ENCODE data around the gene GPX2.

The GPX2 gene

DNA sequence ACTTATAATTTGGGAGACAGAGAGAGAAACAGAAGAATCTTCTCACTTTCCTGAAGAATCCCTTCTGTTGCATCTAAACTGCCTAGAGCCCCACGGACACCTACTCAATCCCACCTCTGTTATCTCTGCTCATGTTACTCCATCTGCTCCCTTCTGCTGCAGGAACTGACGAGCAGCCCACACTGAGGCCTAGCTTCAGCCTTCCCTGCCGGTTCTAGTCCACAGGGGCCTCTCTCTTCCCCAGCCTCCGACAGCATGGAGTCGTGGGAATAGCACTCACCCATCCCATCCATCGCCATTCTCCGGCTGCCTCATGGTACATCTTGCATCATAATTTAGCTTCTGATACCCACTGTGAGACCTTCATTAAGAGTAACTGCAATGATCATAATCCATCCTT is 25.6 kb upstream of the GPX2 start:
- peaks cover 11% of the 10 kb centered on the region for H3K4me1 ChIP-seq (ENCODE audit: insufficient read depth, low read length, severe bottlenecking)
- H3K36me3 ChIP-seq (ENCODE audit: insufficient read depth, low read length): no peaks in the 10 kb centered on the region
- no peaks in the 10 kb centered on the region for H3F3A ChIP-seq (ENCODE audit: insufficient read depth, low read length)
- no peak overlapping the region for H3K4me3 ChIP-seq (ENCODE audit: low read depth, low read length, poor library complexity, severe bottlenecking)
- H3K4me2 ChIP-seq (ENCODE audit: low read length): no peak overlapping the region
- no peak for TF ChIP-seq EZH2 (IDR thresholded peaks at IDR 0.05; ENCODE audit: borderline replicate concordance, low read length)
- TF ChIP-seq, protein P1, sequence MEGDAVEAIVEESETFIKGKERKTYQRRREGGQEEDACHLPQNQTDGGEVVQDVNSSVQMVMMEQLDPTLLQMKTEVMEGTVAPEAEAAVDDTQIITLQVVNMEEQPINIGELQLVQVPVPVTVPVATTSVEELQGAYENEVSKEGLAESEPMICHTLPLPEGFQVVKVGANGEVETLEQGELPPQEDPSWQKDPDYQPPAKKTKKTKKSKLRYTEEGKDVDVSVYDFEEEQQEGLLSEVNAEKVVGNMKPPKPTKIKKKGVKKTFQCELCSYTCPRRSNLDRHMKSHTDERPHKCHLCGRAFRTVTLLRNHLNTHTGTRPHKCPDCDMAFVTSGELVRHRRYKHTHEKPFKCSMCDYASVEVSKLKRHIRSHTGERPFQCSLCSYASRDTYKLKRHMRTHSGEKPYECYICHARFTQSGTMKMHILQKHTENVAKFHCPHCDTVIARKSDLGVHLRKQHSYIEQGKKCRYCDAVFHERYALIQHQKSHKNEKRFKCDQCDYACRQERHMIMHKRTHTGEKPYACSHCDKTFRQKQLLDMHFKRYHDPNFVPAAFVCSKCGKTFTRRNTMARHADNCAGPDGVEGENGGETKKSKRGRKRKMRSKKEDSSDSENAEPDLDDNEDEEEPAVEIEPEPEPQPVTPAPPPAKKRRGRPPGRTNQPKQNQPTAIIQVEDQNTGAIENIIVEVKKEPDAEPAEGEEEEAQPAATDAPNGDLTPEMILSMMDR (IDR thresholded peaks at IDR 0.05; ENCODE audit: low read length): no peak
- no peaks in the 10 kb centered on the region for H3K9me2 ChIP-seq (ENCODE audit: low read depth, low read length)
- H4K20me1 ChIP-seq (ENCODE audit: insufficient read depth, low read length): no peaks in the 10 kb centered on the region
- H3K27me3 ChIP-seq (ENCODE audit: insufficient read depth, low read length): peaks cover 6% of the 10 kb centered on the region; the same call in 1 of the 2 replicates
- H3K79me2 ChIP-seq (ENCODE audit: insufficient read depth, low read length): no peaks in the 10 kb centered on the region
- no peak overlapping the region for H2AFZ ChIP-seq (ENCODE audit: low read length)
- H3K9ac ChIP-seq (ENCODE audit: low read length): no peak overlapping the region
- H3K27ac ChIP-seq (ENCODE audit: low read depth, low read length, poor library complexity, severe bottlenecking): no peak overlapping the region
- no peaks in the 10 kb centered on the region for H3K9me3 ChIP-seq (ENCODE audit: low read length)

DNA sequence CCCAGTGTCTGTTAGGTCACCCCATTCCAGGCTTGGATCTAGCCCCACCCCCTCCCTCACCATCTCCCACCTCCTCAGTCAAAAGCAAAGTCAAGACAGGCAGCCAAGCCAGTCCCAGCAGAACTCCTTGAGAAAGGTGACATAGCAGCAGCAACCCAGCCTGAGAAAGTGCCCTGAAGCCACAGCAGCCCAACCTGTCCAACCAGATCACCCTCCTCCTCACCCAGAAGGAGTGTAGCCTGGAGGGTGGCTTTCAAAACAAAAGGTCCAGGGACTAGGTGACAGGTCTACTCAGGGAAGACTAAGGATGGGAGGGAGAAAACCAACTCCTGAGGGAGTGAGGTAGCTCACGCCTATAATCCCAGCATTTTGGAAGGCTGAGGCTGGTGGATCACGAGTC is 24.4 kb upstream of the GPX2 start:
- Histone ChIP-seq H3K4me1 (ENCODE audit: insufficient read depth, low read length, severe bottlenecking) (peaks cover 5% of the 10 kb centered on the region), H4K20me1 (ENCODE audit: insufficient read depth, low read length) (no peaks in the 10 kb centered on the region), H3F3A (ENCODE audit: insufficient read depth, low read length) (no peaks in the 10 kb centered on the region), H3K4me3 (ENCODE audit: low read depth, low read length, poor library complexity, severe bottlenecking) (no peak overlapping the region), H3K4me2 (ENCODE audit: low read length) (no peak overlapping the region), H2AFZ (ENCODE audit: low read length) (no peak overlapping the region), H3K27ac (ENCODE audit: low read depth, low read length, poor library complexity, severe bottlenecking) (no peak overlapping the region), H3K36me3 (ENCODE audit: insufficient read depth, low read length) (no peaks in the 10 kb centered on the region), H3K27me3 (ENCODE audit: insufficient read depth, low read length) (no peaks in the 10 kb centered on the region), H3K9ac (ENCODE audit: low read length) (no peak overlapping the region), H3K9me2 (ENCODE audit: low read depth, low read length) (no peaks in the 10 kb centered on the region), H3K79me2 (ENCODE audit: insufficient read depth, low read length) (no peaks in the 10 kb centered on the region), H3K9me3 (ENCODE audit: low read length) (no peaks in the 10 kb centered on the region)
- no peak for TF ChIP-seq EZH2 (IDR thresholded peaks at IDR 0.05; ENCODE audit: borderline replicate concordance, low read length)
- TF ChIP-seq, protein P1 (IDR thresholded peaks at IDR 0.05; ENCODE audit: low read length): no peak

DNA sequence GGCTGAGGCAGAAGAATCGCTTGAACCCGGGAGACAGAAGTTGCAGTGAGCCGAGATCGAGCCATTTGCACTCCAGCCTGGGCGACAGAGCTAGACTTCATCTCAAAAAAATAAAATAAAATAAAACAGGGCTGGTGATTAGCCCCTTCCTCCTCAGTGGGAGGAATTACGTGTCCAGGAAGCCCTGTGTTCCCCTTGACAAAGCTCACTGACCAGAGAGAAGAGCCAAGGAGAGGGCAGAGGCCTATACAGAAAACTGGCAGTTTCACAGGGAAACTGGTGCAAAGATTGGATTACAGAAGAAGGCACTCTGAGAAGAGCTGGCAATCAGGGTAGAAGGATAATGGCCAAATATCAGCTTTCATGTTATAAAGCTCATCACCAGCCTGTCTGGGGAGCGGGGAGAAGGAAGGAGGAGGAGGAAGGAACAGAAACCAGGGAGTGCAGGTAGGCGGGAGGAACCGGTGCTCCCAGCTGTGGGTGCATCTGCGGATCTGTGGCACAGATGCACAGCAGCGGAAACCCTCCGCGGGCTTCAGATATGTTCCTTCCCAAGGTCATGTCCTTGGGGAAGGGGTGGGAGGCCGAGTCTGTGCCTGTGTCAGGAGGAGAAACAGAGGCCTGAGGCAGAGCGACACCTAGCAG is 22.9 kb upstream of the GPX2 start:
- Histone ChIP-seq H3K4me2 (ENCODE audit: low read length) (no peak overlapping the region), H3K27me3 (ENCODE audit: insufficient read depth, low read length) (no peaks in the 10 kb centered on the region), H3K9ac (ENCODE audit: low read length) (no peak overlapping the region), H3K4me3 (ENCODE audit: low read depth, low read length, poor library complexity, severe bottlenecking) (no peak overlapping the region), H3K36me3 (ENCODE audit: insufficient read depth, low read length) (no peaks in the 10 kb centered on the region), H3K79me2 (ENCODE audit: insufficient read depth, low read length) (no peaks in the 10 kb centered on the region), H3K9me3 (ENCODE audit: low read length) (no peaks in the 10 kb centered on the region), H3F3A (ENCODE audit: insufficient read depth, low read length) (no peaks in the 10 kb centered on the region), H4K20me1 (ENCODE audit: insufficient read depth, low read length) (no peaks in the 10 kb centered on the region), H3K4me1 (ENCODE audit: insufficient read depth, low read length, severe bottlenecking) (no peaks in the 10 kb centered on the region), H2AFZ (ENCODE audit: low read length) (no peak overlapping the region), H3K27ac (ENCODE audit: low read depth, low read length, poor library complexity, severe bottlenecking) (no peak overlapping the region), H3K9me2 (ENCODE audit: low read depth, low read length) (no peaks in the 10 kb centered on the region)
- no peak for TF ChIP-seq EZH2 (IDR thresholded peaks at IDR 0.05; ENCODE audit: borderline replicate concordance, low read length)
- TF ChIP-seq, protein P1 (IDR thresholded peaks at IDR 0.05; ENCODE audit: low read length): no peak

Data from OCI-LY1 (cell line).